Sciatic nerve (tissue), 2 donors: Measurements from ENCODE around the gene CLK4. TPM values are rescaled to one million over a fixed set of nuclear protein-coding genes. Genes with fewer than 3 reads are reported as not detected.
"Not testable (repeated sequence)": the region's sequence is repeated elsewhere in the genome, so short reads cannot be mapped to it uniquely, and the experiment has no call there.

Experiments
- ATAC-seq: fragments of 200-7000 bp; cut with Tn5 transposase; one replicate; pipeline ENCODE4 v1.9.1; 2020; ENCODE audit warnings: mild to moderate bottlenecking, moderate library complexity
- DNase-seq: peaks from one replicate; pipeline ENCODE4 v3.0.0-alpha.2; 2020; ENCODE audit warnings: low spot score
- intact Hi-C: fragments of 100-400 bp; cut with DNase I; formaldehyde crosslinking; loops from one replicate; pipeline ENCODE4 v1.14.2; 2022
- total RNA-seq: library from RNA; stranded (reverse); fragmentation: NEBNext Ultra II Directional; extraction: Animal tissue kit (Norgen Biotek cat#: 25700); gene quantifications from one replicate; pipeline ENCODE4 v1.2.1, GENCODE V29; 2021
- donor health status: DM: no; HTN: no; CAD: no.
- donor health status: DM: no; HTN: no; CAD: no.

The CLK4 gene
- total RNA-seq, 1 donor from 2014 or later: 52.8 TPM

DNA sequence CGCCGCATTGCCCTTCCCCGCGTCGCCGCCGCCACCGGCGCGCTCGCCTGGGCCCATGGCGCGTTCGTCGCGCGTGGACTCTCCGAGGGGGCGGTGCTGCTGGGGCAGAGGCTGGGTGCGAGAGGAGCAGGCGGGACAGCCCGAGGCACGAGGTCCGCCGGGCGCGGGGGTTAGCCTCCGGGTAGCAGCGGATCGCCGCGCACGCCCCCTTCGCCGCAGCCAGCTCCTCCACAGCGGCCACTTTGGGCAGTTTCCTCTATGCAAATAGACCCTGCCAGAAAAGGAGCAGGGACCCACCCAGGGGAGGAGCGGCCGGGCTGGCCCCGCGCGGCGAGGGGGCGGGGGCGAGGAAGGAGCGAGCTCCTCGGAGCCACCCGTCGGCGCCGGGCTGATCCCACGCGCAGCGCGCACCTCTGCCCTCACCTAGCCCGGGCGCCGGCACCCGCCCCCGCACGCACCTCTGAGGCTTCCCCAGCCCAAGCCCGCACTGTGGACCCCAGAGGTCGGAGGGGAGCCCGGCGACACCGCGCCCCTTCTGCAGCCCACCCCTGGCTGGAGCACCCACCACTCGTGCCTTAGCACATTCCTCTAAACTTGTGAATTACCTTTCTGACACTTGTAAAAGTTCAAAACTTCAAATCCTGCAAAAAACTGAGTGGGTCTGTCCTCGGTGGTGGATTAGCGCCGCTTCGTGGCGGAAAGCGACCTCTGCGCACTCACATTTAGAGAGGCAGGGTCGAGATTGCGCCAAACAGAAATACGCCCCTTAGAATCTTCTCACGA, 36.5 kb downstream of the CLK4 start, which contains the start of gene COL23A1:
Gene COL23A1, minus strand, starts transcription at position 253 of the 783 bp plus-strand sequence.
- intact Hi-C loops: loop anchor here (5.0 kb wide), 1 partner anchor 313 kb away; no protein-coding TSS in a partner anchor
- DNase-seq (peak; percentile 68), ATAC-seq (peak; percentile 53)

DNA sequence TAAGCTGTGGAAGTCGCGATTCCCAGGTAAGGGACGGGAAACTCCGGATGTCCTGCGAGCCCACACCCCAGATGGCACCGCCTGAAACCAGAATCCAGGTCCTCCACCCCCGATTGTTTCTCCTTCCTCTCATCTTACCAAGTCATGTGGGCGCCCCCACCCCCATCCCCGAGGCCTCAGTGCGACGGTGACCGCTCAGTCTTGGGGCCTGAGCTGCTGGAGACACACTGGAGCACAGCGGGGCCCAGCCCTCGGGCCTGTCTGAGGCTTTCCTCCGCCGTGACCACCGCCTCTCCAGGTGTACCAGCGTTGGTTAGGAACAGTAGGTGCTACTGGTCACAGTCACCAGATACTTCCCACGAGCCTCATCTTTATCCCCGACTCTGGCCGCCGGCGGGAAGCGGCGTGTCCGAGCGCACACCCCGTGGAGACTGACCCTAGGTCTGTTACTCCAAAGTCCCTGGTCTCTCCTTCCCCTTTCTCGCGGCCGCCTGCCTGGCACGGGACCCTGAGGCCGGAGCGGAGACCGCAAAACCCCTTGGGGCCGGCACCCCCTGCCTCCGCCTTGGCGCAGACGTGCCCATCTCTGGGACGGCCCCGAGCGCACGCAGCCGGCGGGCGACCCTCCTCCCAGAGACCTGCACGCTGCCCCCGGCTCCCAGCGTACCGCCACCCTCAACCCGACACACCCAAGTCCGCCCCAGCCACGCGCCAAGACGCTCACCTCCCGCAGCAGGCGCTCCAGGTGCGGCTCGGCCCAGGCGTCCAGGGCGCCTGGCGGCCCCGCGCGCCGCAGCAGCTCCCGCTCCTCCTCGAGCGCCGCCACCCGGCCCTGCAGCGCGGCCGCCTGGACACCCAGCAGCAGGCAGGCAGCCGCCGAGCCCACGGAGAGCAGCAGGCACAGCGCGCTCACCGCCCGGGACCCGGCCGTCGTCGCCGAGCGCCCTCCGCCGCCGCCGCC, 37.4 kb downstream of the CLK4 start:
- no peak for ATAC-seq
- intact Hi-C loops: loop anchor here (5.0 kb wide), 1 partner anchor 312 kb away; no protein-coding TSS in a partner anchor
- no peak for DNase-seq

DNA sequence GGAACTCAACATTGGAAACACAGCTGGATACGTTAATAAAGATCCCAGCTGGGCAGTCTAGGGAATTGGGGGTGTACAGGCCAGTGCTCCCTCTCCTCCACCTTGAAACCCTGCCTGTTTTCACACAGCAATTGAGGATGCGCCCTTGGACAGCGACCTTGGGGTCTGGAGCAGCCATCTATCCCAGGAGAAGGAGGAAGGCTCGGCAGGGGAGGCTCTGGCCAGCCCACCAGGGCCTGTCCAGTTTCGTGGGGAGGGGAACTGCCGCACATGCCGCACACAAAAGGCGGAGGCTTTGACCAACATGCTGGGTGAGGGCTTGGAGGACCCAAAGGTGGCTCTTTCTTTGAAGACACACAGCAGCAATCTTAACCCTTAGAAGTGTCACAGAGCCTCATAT, 38.1 kb downstream of the CLK4 start:
- intact Hi-C loops: no loop called here
- ATAC-seq: no peak
- no peak for DNase-seq

DNA sequence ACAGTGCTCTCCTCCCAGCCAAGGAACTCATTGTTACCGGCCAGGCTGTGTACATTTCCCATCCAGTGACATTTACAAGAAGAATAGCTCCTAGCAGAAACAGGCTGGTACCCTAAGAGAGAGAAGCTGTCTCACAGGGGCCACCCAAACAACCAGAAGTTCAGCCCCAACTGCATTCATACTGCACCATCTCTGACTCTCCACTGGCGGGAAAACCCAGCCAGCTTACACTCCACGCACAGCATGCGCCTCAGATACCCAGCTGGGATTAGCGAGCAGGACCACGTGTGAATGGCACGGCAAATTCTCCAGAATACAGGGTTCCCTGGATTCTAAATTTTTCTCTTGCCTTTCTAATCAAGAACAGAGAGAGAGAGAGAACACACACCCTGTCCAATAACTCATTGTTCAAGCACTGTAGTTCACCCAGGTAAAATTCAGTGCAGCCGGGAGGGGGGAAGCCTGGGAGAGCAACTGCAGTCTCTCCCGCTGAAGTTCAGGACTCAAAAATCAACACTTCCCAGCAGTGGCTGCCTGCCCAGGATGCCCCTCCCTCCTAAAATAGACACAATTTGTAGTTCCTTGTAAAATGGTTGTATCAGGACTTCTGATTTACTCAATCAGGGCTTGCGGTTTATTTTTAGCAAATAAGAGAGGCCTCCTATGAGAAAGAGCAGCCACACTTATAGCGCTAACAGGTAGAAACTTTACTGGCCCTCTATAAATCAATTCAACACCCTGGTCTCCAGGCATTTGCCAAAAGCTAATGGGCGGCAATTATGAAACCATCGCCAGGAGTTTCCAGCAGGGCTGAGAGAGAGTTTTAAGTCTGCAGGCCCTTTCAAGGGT, 38.9 kb downstream of the CLK4 start:
- ATAC-seq (no peak), DNase-seq (no peak)
- intact Hi-C loops: no loop called here

DNA sequence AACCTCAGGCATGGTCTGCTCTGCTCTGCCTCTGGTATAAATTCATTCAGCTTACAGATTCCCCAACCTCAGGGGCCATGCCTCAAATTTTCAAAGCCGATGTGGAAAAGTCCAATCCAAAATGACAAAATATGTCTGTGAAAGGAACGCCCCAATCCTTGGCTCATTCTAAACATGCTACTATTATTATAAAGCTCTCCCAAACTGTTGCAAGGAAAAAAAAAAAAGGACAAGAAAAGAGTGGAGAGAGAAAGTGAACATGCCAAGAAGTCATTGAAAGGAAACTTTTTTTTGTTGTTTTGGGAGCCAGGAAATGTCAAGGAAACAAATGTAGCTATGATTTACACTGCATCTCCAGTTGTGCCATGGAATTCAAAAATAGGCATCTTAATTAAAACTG, 40.5 kb downstream of the CLK4 start:
- intact Hi-C loops: no loop called here
- DNase-seq (no peak), ATAC-seq (no peak)

DNA sequence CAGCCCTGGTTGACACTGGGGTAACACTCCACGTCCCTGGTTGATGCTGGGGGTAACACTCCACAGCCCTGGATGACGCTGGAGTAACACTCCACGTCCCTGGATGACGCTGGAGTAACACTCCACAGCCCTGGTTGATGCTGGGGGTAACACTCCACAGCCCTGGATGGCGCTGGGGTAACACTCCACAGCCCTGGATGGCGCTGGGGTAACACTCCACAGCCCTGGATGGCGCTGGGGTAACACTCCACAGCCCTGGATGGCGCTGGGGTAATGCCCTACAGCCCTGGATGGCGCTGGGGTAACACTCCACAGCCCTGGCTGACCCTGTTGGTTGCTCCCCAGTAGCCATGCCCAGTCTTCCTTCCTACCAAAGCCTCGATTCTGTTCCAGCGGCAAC, 41.4 kb downstream of the CLK4 start:
- peak; percentile 83 for DNase-seq
- ATAC-seq: peak; percentile 95
- intact Hi-C loops: not testable (repeated sequence)

DNA sequence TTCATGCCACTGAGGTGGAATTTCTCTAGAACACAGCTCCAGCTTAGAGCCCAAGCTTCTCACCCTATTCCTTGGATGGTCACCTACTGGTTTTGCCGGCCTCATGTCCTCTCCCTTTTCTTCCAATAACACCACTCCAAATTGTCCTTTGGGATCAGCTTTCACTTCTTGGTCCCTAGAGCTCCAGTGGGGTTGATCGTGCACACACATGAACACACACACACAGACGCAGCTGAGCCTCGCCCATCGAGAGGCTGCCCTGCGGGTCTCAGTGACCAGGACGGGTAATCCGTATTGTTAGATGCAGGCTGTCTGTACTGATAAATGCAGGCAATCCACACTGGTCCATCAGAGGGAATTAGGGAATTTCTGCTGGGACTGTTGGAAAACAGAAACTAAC, 43.6 kb downstream of the CLK4 start:
- no peak for DNase-seq
- intact Hi-C loops: no loop called here
- ATAC-seq: no peak

DNA sequence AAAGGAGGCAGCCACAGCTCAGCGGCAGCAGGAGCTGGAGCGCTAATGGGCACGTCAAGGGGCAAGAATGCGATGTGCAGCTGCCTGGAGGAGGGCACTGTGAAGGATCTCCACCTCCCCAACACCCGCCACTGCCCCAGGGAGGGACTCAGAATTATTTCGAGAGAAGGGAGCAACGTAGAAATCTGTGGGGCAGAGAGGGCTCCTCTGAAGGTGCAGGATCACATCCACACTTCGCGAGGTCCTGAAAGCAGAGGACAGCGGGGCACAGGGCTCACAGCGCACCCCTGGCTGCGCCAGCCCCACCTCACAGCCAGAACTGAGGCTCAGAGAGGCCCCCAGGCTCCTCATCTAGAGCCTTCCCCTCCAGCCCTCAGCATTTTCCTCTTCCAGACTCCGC, 44.6 kb downstream of the CLK4 start:
- intact Hi-C loops: no loop called here
- DNase-seq (no peak), ATAC-seq (no peak)

DNA sequence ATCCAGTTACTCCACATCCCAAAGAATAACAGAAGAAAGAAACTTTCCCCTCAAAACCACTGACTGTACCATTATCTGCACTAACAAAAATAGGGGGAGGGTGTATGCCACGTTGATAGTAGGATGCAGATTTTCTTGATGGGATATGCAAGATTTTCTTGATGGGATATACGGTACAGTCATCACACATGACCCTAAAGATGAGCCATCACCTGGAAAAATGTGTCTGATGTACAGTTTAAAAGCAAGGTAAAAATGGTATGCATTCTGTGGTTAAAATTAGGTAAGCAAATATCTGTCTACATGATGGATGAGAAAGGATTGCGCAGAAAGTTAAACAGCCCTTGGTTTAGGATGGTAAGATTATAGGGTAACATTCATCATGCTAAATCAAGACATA, 45.2 kb downstream of the CLK4 start:
- ATAC-seq: no peak
- intact Hi-C loops: no loop called here

DNA sequence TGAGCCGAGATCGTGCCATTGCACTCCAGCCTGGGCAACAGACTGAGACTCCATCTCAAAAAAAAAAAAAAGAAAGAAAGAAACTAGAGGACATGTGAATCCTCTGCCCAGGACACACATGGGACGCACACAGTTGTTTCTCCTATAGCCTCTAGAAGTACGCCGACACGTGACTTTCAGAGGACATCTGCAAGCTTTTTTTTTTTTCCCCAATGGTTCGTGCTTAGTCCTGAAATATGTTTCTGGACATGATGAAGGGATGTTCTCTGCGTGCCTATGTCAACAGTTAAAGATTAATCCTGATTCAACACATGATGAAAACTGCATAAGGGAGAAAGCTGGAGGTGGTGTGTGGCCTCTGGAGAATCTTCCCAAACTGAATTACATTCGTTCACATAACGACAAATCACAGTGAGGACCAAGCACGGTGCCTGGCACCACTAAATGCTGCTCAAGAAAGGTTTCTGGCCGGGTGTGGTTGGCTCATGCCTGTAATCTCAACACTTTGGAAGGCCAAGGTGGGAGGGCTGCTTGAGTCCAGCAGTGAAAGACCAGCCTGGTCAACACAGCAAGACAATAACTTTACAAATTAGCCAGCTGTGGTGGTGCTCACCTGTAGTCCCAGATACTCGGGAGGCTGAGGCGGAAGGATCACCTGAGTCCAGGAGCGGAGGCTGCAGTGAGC, 46.4 kb downstream of the CLK4 start:
- DNase-seq (no peak), ATAC-seq (no peak)
- intact Hi-C loops: no loop called here

More for the DNA sequence above, 45.2 kb downstream of the CLK4 start:
- DNase-seq: no peak

DNA sequence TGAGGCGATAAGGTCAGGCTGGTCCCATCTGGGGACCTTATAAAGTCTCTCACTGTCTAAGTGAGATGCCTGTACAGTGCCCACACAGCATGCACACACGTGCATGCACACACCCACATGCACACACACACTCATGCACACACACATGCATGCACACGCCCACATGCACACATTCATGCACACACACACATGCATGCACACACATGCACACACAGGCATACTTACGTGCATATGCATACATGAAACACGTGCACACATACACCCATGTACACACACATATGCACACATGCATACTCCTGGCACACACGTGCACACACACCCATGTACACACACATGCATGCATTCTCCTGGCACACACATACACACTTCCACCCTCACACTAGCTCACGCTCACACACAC, 48.9 kb downstream of the CLK4 start:
- intact Hi-C loops: no loop called here

DNA sequence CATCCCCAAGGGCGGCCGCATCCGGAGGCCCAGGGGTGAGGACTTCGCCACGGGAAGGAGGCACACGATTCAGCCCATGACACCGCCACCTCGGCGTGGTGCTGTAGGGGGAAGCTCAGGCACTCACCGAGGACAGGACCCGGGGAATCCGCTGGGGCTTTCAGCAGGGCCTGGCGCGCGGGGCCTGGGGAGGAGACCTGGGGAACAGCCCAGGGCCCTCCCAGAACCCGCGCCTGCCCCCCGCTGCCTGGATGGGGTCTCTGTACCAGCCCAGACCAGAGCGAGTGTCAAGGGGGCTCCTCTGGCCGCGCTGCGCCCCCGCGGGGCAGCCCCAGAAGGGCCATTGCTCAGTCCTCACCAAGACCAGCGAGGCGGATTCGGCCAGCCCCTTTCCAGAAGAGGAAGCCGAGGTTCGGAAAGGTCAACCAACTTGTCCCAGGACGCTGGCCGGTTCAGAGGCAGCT, 49.4 kb downstream of the CLK4 start:
- DNase-seq (peak; percentile 34), ATAC-seq (no peak)
- intact Hi-C loops: no loop called here

More for the DNA sequence above, 48.9 kb downstream of the CLK4 start:
- no peak for ATAC-seq
- DNase-seq: peak; percentile 15

DNA sequence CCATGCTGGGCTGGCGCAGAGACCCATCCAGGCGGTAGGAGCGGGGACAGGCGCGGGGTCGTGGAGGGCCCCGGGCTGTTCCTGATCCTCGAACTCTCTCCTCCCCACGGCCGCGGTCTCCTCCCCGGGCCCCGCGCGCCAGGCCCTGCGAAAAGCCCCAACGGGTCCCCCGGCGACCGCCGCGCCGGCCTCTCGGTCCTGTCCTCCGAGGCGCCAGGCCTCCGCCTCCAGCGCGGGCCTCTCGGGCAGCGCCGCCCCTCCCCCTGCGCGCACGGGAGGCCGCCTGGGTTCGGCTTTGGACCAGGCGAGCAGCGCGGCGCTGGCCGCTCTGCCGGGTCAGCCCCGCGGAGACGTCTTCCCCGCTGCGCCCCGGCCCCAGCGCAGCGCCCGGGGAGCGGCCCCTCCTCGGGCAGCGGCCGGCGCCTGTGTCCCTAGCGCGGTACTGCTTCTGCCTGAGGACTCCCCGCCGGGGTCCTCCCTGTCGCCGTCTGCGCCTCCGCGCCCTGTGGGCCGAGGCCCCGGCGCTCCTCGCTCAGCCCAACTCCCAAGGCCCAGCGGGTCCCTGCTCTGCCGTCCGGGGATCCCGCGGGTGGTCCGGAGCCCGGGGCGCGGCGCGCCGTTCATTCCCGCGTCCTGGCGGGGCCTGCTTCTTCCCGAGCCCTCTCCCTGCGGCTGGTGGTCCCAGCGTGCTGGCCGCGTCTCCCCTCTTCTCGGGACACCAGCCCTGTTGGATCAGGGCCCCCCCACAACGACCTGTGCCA, 50.1 kb downstream of the CLK4 start:
- no peak for ATAC-seq
- intact Hi-C loops: no loop called here
- DNase-seq: no peak

DNA sequence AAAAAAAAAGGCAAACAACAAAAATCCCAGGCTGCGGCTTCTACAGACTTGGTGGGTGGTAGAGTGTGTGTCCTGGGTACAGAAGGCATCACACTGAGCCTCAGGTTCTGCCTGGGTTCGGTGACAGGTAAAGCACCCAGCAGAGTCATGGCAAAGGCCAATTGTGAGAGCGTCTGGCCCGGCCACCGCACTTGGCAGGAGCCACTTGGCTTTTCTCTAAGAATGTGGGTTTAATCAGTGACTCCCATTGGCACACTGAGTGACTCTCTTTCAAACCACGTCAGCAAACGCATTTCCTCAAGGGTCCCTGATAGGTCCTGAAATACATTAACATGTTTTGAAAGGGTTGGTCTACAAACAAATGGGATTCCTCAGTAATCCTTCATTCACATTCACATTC, 53.6 kb downstream of the CLK4 start:
- DNase-seq (no peak), ATAC-seq (no peak)
- intact Hi-C loops: no loop called here

DNA sequence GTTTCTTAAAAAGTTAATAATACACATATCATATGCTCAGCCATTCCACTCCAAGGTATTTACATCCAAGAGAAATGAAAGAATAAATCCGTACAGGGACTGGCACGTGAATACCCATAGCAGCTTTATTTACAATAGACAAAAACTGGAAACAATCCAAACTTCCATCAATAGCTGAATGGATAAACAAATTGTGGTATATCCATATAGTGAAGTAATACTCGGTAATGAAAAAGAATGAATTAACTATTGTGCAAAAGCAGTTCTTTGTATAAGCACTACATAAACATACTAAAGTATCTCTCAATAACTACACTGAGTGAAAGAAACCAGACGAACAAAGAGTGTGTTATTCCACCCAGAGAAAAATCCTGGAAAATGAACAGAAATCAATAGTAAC, 54.2 kb downstream of the CLK4 start:
- intact Hi-C loops: no loop called here
- ATAC-seq (no peak), DNase-seq (no peak)

DNA sequence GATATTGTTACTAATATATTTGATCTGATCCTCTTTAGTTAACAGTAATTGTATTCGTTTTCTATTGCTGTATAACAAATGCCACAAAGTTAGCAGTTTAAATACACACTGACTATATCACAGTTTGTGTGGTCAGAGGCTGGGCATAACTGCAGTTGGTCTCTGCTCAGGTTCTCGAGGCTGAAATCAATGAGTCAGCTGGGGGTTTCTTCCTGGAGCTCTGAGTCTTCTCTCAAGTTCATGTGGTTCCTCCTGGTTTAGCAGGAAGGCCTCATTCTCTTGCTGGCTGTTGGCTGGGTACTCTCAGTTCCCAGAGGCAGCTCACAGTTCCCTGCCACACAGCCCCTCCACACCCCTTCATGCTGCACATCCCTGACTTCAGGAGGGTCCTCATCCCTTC, 57.4 kb downstream of the CLK4 start:
- DNase-seq (no peak), ATAC-seq (no peak)
- intact Hi-C loops: no loop called here

DNA sequence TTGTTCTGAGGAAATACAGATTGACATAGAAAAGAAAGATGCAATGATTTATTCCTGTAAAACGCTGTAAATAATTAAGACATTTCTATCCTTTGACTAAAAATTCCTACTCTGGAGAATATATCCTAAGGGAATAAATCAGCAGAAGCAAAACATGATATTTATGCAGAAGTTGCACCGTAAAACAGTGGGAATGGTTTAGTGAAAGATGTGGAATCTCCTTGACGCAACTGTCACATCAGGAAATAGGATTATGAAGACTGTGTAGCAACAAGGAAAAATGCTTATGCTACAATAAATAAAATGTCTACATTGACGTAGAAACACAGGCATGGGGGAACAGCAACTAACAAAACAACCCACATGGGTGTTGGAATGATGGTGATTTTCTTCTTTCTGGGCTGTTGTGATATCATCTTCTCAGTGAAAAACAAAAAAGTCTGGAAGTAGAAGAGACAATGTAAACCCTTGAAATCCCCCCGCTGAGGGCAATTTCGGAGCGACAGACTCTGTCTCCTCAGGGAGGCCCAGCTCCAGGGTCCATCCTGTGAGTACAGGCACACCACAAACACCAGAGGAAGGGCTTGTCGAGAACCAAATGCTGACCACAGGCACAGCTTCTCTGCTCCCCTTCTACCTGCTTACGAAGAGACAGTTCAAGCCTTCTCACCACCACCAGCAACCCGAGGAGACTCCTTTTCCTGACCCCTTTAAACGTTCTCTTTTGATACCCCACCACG, 61.9 kb downstream of the CLK4 start:
- intact Hi-C loops: no loop called here
- no peak for DNase-seq

More for the DNA sequence above, 61.9 kb downstream of the CLK4 start:
- no peak for ATAC-seq
